Smooth muscle cell (in vitro differentiated cells): ENCODE data around the gene RPS26. TPM values are rescaled to one million over a fixed set of nuclear protein-coding genes. Genes with fewer than 3 reads are reported as not detected.

Experiments
- DNase-seq: peaks from one replicate; lab custom pipeline; 2025; ENCODE audit not compliant: unreplicated experiment; lab: John Stamatoyannopoulos, UW
- H2AFZ ChIP-seq: fragments of 200-600 bp; sonication (generic); 2 replicates; pipeline ENCODE4 v1.6.0; 2016; ENCODE audit warnings: antibody characterized with exemption, low read depth, mild to moderate bottlenecking
- H3F3A ChIP-seq: fragments of 200-600 bp; sonication (generic); 2 replicates; pipeline ENCODE4 v1.6.0; 2017; ENCODE audit warnings: antibody characterized with exemption, low read depth
- H3K27ac ChIP-seq: fragments of 200-600 bp; sonication (generic); 2 replicates; pipeline ENCODE4 v1.5.1; 2016; ENCODE audit warnings: low read depth, mild to moderate bottlenecking
- H3K27me3 ChIP-seq: fragments of 200-600 bp; sonication (generic); 2 replicates; pipeline ENCODE4 v1.6.1; 2016; ENCODE audit warnings: low read depth, mild to moderate bottlenecking
- H3K36me3 ChIP-seq: fragments of 200-600 bp; sonication (generic); 2 replicates; pipeline ENCODE4 v1.5.1; 2016; ENCODE audit warnings: low read depth
- H3K4me1 ChIP-seq: fragments of 200-600 bp; sonication (generic); 2 replicates; pipeline ENCODE4 v1.5.1; 2016; ENCODE audit warnings: low read depth
- H3K4me2 ChIP-seq: fragments of 200-600 bp; sonication (generic); 2 replicates; pipeline ENCODE4 v1.6.0; 2016; ENCODE audit warnings: mild to moderate bottlenecking
- H3K4me3 ChIP-seq: fragments of 200-600 bp; sonication (generic); 2 replicates; pipeline ENCODE4 v1.5.1; 2016; ENCODE audit warnings: mild to moderate bottlenecking
- H3K79me2 ChIP-seq: fragments of 200-600 bp; sonication (generic); 2 replicates; pipeline ENCODE4 v1.6.0; 2016; ENCODE audit warnings: low read depth, mild to moderate bottlenecking
- H3K9ac ChIP-seq: fragments of 200-600 bp; sonication (generic); 2 replicates; pipeline ENCODE4 v1.6.0; 2016; ENCODE audit warnings: low read depth
- H3K9me3 ChIP-seq: fragments of 200-600 bp; sonication (generic); replicated peaks from 2 replicates; pipeline ENCODE4 v1.5.1; 2016; ENCODE audit warnings: low read depth
- H4K20me1 ChIP-seq: fragments of 200-600 bp; sonication (generic); 2 replicates; pipeline ENCODE4 v1.6.0; 2016; ENCODE audit warnings: low read depth
- CTCF ChIP-seq: fragments of 200-600 bp; sonication (generic); IDR thresholded peaks from 2 replicates; pipeline ENCODE4 v1.5.1; 2017; ENCODE audit warnings: borderline replicate concordance, mild to moderate bottlenecking, antibody characterized with exemption; ENCODE audit not compliant: insufficient read depth, poor library complexity, severe bottlenecking
- WGBS: methylation state at CpG from one replicate; pipeline ENCODE4 v1.1.7; 2016; ENCODE audit warnings: low lambda C conversion rate; 5-methylcytosine and 5-hydroxymethylcytosine counted together
- polyA plus RNA-seq: library from polyadenylated mRNA; unstranded; fragments of >200 nt; fragmentation: Nextera tagmentation; extraction: Ambion mirVana; gene quantifications from 2 replicates; pipeline ENCODE4 v1.2.1, GENCODE V29; 2016
- total RNA-seq: library from RNA; depleted of rRNA; stranded (reverse); fragments of >200 nt; gene quantifications from 2 replicates; pipeline ENCODE4 v1.2.3, GENCODE V29; 2014

Gene RPS26
- total RNA-seq (731 and 845 TPM in 2 replicates), polyA plus RNA-seq (282 and 323 TPM in 2 replicates)

- H4K20me1 ChIP-seq = peaks cover 17% of the 10 kb centered on the region
- H3K4me2 ChIP-seq = peak within 1 kb of the TSS; percentile 87
- peaks cover 16% of the 10 kb centered on the region for H3K4me1 ChIP-seq
- DNase-seq = peak; percentile 78
- no peaks in the 10 kb centered on the region for H3K36me3 ChIP-seq
- H3K4me3 ChIP-seq = peak within 1 kb of the TSS; percentile 85
- H3K79me2 ChIP-seq = peaks cover 31% of the 10 kb centered on the region
- WGBS = under 1% methylated on average over 46 of the region's 50 CpGs
- no peaks in the 10 kb centered on the region for H3K9me3 ChIP-seq
- H2AFZ ChIP-seq = peak within 1 kb of the TSS; percentile 83
- H3F3A ChIP-seq = peaks cover 41% of the 10 kb centered on the region
- peak within 1 kb of the TSS; percentile 88 for H3K27ac ChIP-seq
- peak; percentile 27 for TF ChIP-seq CTCF
- peak within 1 kb of the TSS; percentile 91 for H3K9ac ChIP-seq
- no peaks in the 10 kb centered on the region for H3K27me3 ChIP-seq
Observed at GRCh38 chr12:56041552-56042429, at the start of gene RPS26. Gene RPS26 (plus strand): TSS chr12:56041918. CDS start chr12:56042167, 249 bp downstream.

- H4K20me1 ChIP-seq = no peaks in the 10 kb centered on the region
- peaks cover 5% of the 10 kb centered on the region for H3K4me1 ChIP-seq
- no peak overlapping the region for H3K27ac ChIP-seq
- peaks cover 5% of the 10 kb centered on the region for H3K79me2 ChIP-seq
- WGBS = 92% methylated on average over 4 of the region's 4 CpGs
- no peak for TF ChIP-seq CTCF
- no peaks in the 10 kb centered on the region for H3K27me3 ChIP-seq
- H3F3A ChIP-seq = peaks cover 9% of the 10 kb centered on the region
- H3K9me3 ChIP-seq = no peaks in the 10 kb centered on the region
- no peak overlapping the region for H2AFZ ChIP-seq
- no peak for DNase-seq
- H3K4me2 ChIP-seq = no peak overlapping the region
- H3K36me3 ChIP-seq = no peaks in the 10 kb centered on the region
- H3K9ac ChIP-seq = no peak overlapping the region
- no peak overlapping the region for H3K4me3 ChIP-seq
Observed at GRCh38 chr12:55993230-55993853, 48.4 kb upstream of the RPS26 start.

- no peaks in the 10 kb centered on the region for H4K20me1 ChIP-seq
- no peak overlapping the region for H2AFZ ChIP-seq
- H3K27ac ChIP-seq = peak overlapping the region; percentile 15
- no peaks in the 10 kb centered on the region for H3K9me3 ChIP-seq
- no peak overlapping the region for H3K9ac ChIP-seq
- peaks cover 5% of the 10 kb centered on the region for H3K79me2 ChIP-seq
- H3K4me1 ChIP-seq = peaks cover 5% of the 10 kb centered on the region
- H3K27me3 ChIP-seq = no peaks in the 10 kb centered on the region
- WGBS = 92% methylated on average over 8 of the region's 8 CpGs
- peaks cover 9% of the 10 kb centered on the region for H3F3A ChIP-seq
- H3K36me3 ChIP-seq = no peaks in the 10 kb centered on the region
- no peak for DNase-seq
- no peak overlapping the region for H3K4me2 ChIP-seq
- H3K4me3 ChIP-seq = no peak overlapping the region
- peak; percentile 2 for TF ChIP-seq CTCF
Observed at GRCh38 chr12:55995366-55995765, 46.4 kb upstream of the RPS26 start.
